PFSK-1 (cell line): ENCODE results near the gene TLN1.

Experiments used
- SIN3A ChIP-seq: IDR thresholded peaks from 2 replicates; pipeline ENCODE4 v1.6.1; 2012; ENCODE audit warnings: mild to moderate bottlenecking, low read length, moderate library complexity, borderline replicate concordance; ENCODE audit not compliant: insufficient read depth
- TAF1 ChIP-seq: IDR thresholded peaks from 2 replicates; pipeline ENCODE4 v1.6.1; 2012; ENCODE audit warnings: low read length, control low read depth, borderline replicate concordance; ENCODE audit not compliant: insufficient read depth

GRCh38 chr9:35748858-35749514 is 17.0 kb upstream of the TLN1 start, which contains the start of the genes GBA2 and RGP1:
- TF ChIP-seq TAF1 (no peak), SIN3A (no peak)
